GM23338 (cell line): ENCODE data around the gene PTPRN2. TPM values are rescaled to one million over a fixed set of nuclear protein-coding genes. Genes with fewer than 3 reads are reported as not detected.

Experiments used
- ATAC-seq: fragments of 200-7000 bp; cut with Tn5 transposase; 3 replicates; pipeline ENCODE4 v1.9.1; 2020
- DNase-seq: peaks from one replicate; pipeline ENCODE4 v3.0.0-alpha.2; 2015; ENCODE audit warnings: low spot score
- H2AFZ ChIP-seq: fragments of 200-600 bp; sonication (generic); 2 replicates; pipeline ENCODE4 v1.8.0; 2016; ENCODE audit warnings: antibody characterized with exemption, mild to moderate bottlenecking, moderate library complexity
- H3F3A ChIP-seq: fragments of 200-600 bp; sonication (generic); replicated peaks from 2 replicates; pipeline ENCODE4 v1.8.0; 2017; ENCODE audit warnings: antibody characterized with exemption, mixed run types, low read depth
- H3K27ac ChIP-seq: fragments of 200-600 bp; sonication (generic); 2 replicates; pipeline ENCODE4 v1.6.1; 2016; ENCODE audit warnings: low read depth
- H3K27me3 ChIP-seq: fragments of 200-600 bp; sonication (generic); 2 replicates; pipeline ENCODE4 v1.8.0; 2016; ENCODE audit warnings: mild to moderate bottlenecking, mixed run types, moderate library complexity; ENCODE audit not compliant: insufficient read depth
- H3K36me3 ChIP-seq: fragments of 200-600 bp; sonication (generic); 2 replicates; pipeline ENCODE4 v1.8.0; 2016; ENCODE audit warnings: mild to moderate bottlenecking; ENCODE audit not compliant: insufficient read depth
- H3K4me1 ChIP-seq: fragments of 200-600 bp; sonication (generic); 2 replicates; pipeline ENCODE4 v1.8.0; 2016; ENCODE audit warnings: mild to moderate bottlenecking, moderate library complexity; ENCODE audit not compliant: insufficient read depth
- H3K4me2 ChIP-seq: fragments of 200-600 bp; sonication (generic); 2 replicates; pipeline ENCODE4 v1.7.1; 2017; ENCODE audit warnings: mixed run types
- H3K4me3 ChIP-seq: fragments of 200-600 bp; sonication (generic); 2 replicates; pipeline ENCODE4 v1.6.1; 2016; ENCODE audit warnings: mixed run types
- H3K79me2 ChIP-seq: fragments of 200-600 bp; sonication (generic); replicated peaks from 2 replicates; pipeline ENCODE4 v1.8.0; 2017; ENCODE audit warnings: mild to moderate bottlenecking; ENCODE audit not compliant: insufficient read depth
- H3K9me2 ChIP-seq: fragments of 200-600 bp; sonication (generic); 2 replicates; pipeline ENCODE4 v1.8.0; 2017; ENCODE audit not compliant: insufficient read depth
- H4K20me1 ChIP-seq: fragments of 200-600 bp; sonication (generic); replicated peaks from 2 replicates; pipeline ENCODE4 v1.8.0; 2017; ENCODE audit warnings: mild to moderate bottlenecking; ENCODE audit not compliant: insufficient read depth
- H3K27ac Mint-ChIP-seq: 2 replicates; pipeline ENCODE4 v1.8.0; 2020; ENCODE audit warnings: inconsistent platforms, mild to moderate bottlenecking, moderate library complexity, mixed read lengths
- H3K27me3 Mint-ChIP-seq: 3 replicates; pipeline ENCODE4 v1.8.0; 2022; ENCODE audit warnings: low read depth, mild to moderate bottlenecking, moderate library complexity, mixed read lengths, inconsistent platforms; ENCODE audit not compliant: insufficient read depth, poor library complexity
- H3K36me3 Mint-ChIP-seq: 3 replicates; pipeline ENCODE4 v1.8.0; 2021; ENCODE audit warnings: low read depth, mild to moderate bottlenecking, inconsistent platforms, moderate library complexity, mixed read lengths
- H3K4me1 Mint-ChIP-seq: 3 replicates; pipeline ENCODE4 v1.8.0; 2020; ENCODE audit warnings: mild to moderate bottlenecking, inconsistent platforms, mixed read lengths
- H3K4me3 Mint-ChIP-seq: 3 replicates; pipeline ENCODE4 v1.8.0; 2021; ENCODE audit warnings: moderate library complexity, mild to moderate bottlenecking, inconsistent platforms, mixed read lengths
- H3K9me3 Mint-ChIP-seq: 3 replicates; pipeline ENCODE4 v1.8.0; 2020; ENCODE audit warnings: moderate library complexity, mild to moderate bottlenecking, inconsistent platforms, mixed read lengths
- CREB1 ChIP-seq: fragments of 250-450 bp; sonication (Bioruptor Pico); IDR thresholded peaks from 2 replicates; pipeline ENCODE4 v1.5.0; 2020; ENCODE audit warnings: low read depth, mild to moderate bottlenecking, moderate library complexity
- ETS1 ChIP-seq: IDR thresholded peaks from 2 replicates; pipeline ENCODE4 v1.6.1; 2016; ENCODE audit warnings: antibody characterized with exemption
- EZH2 ChIP-seq: fragments of 200-600 bp; sonication (generic); IDR thresholded peaks from one replicate; pipeline ENCODE4 v1.8.0; 2017; ENCODE audit warnings: antibody characterized with exemption, mild to moderate bottlenecking, low read depth; ENCODE audit not compliant: unreplicated experiment
- JUNB ChIP-seq: IDR thresholded peaks from one replicate; pipeline ENCODE4 v1.6.1; 2016; ENCODE audit warnings: antibody characterized with exemption; ENCODE audit not compliant: unreplicated experiment
- NANOG ChIP-seq: IDR thresholded peaks from 2 replicates; pipeline ENCODE4 v1.6.1; 2016; ENCODE audit warnings: antibody characterized with exemption, borderline replicate concordance
- POLR2AphosphoS5 ChIP-seq: IDR thresholded peaks from 2 replicates; pipeline ENCODE4 v1.6.1; 2016; ENCODE audit warnings: antibody characterized with exemption, low read depth
- STAT1 ChIP-seq: IDR thresholded peaks from one replicate; pipeline ENCODE4 v1.6.1; 2016; ENCODE audit warnings: antibody characterized with exemption; ENCODE audit not compliant: unreplicated experiment
- ZNF114 ChIP-seq: fragments of 250-450 bp; sonication (Bioruptor Pico); IDR thresholded peaks from 2 replicates; pipeline ENCODE4 v1.5.0; 2020; ENCODE audit warnings: mild to moderate bottlenecking, moderate library complexity
- ZNF462 ChIP-seq: fragments of 250-450 bp; sonication (Bioruptor Pico); IDR thresholded peaks from 2 replicates; pipeline ENCODE4 v1.5.0; 2020; ENCODE audit warnings: mild to moderate bottlenecking, moderate library complexity
- polyA plus RNA-seq: library from polyadenylated mRNA; unstranded; fragments of >200 nt; fragmentation: Nextera tagmentation; extraction: Ambion mirVana; gene quantifications from 2 replicates; pipeline ENCODE4 v1.2.1, GENCODE V29; 2016
- total RNA-seq: library from RNA; depleted of rRNA; stranded (reverse); fragments of >200 nt; shearing (Covaris generic); gene quantifications from 2 replicates; pipeline ENCODE4 v1.2.3, GENCODE V29; 2014

Gene PTPRN2
- total and polyA plus RNA-seq, 2 experiments from 2014 or later, result 0.87 to 4.0 TPM

- no peak for TF ChIP-seq ZNF462 (CRISPR knock-in tag)
- TF ChIP-seq ZNF114 (CRISPR knock-in tag), result no peak
- no peak for TF ChIP-seq ETS1
Measured at GRCh38 chr7:158381956-158382355, 205.7 kb downstream of the PTPRN2 start (continued).

GRCh38 chr7:158378978-158379377, 208.6 kb downstream of the PTPRN2 start:
- H3K79me2 ChIP-seq, result no peaks in the 10 kb centered on the region
- no peaks in the 10 kb centered on the region for H3K36me3 ChIP-seq
- H3K9me2 ChIP-seq, result no peaks in the 10 kb centered on the region
- no peaks in the 10 kb centered on the region for H3K27me3 ChIP-seq
- H3K4me1 ChIP-seq, result no peaks in the 10 kb centered on the region
- ATAC-seq, result no peak
- Mint-ChIP-seq H3K4me1 (no peaks in the 10 kb centered on the region; the same call in 2 of the 3 replicates), H3K36me3 (peaks cover 43% of the 10 kb centered on the region), H3K4me3 (no peak overlapping the region), H3K27ac (no peak overlapping the region), H3K27me3 (peaks cover 10% of the 10 kb centered on the region), H3K9me3 (peaks cover 90% of the 10 kb centered on the region)
- H3K4me2 ChIP-seq, result no peak overlapping the region
- H2AFZ ChIP-seq, result no peak overlapping the region
- no peaks in the 10 kb centered on the region for H4K20me1 ChIP-seq
- no peak for DNase-seq
- H3K27ac ChIP-seq, result no peak overlapping the region
- no peaks in the 10 kb centered on the region for H3F3A ChIP-seq
- no peak overlapping the region for H3K4me3 ChIP-seq
- TF ChIP-seq CREB1 (CRISPR knock-in tag) (no peak), ZNF462 (CRISPR knock-in tag) (no peak), POLR2AphosphoS5 (no peak), NANOG (no peak), JUNB (no peak), STAT1 (no peak), EZH2 (no peak), ZNF114 (CRISPR knock-in tag) (no peak)
